Measurements from ENCODE around the gene BTBD7.

BTBD7 gene

DNA sequence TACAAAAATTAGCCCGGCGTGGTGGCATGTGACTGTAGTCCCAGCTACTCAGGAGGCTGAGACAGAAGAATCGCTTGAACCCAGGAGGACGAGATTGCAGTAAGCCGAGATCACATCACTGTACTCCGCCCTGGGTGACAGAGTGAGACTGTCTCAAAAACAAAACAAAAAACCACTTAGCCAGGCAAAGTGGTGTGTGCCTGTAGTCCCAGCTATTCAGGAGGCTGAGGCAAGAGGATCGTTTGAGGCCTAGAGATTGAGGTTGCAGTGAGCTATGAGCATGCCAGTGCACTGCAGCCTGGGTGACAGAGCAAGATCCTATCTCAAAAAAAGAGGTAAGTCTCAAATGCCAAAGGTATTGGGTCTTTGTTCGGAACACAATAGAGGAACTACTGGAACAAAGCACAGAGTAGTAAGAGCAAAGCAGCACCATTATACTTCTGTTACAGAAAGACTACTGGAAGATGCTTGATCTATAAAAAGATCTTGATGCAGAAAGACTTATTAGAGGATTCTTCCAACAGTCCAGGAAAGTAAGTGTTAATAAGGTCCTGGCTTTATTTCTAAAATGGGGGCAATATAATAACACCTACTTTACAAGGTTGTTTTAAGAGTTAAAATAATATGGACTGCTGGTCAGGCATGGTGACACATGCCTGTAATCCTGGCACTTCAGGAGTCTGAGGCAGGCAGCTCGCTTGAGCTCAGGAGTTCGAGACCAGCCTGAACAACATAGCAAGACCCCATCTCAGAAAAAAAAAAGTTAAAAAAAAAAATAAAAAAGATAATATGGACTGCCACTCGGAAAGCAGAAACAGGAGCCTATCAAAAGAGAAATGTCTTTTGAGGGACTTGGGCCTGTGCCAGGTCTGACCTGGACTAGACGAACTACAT, 29.9 kb downstream of the BTBD7 start:
- no peak for DNase-seq (ENCODE audit: low spot score)

DNA sequence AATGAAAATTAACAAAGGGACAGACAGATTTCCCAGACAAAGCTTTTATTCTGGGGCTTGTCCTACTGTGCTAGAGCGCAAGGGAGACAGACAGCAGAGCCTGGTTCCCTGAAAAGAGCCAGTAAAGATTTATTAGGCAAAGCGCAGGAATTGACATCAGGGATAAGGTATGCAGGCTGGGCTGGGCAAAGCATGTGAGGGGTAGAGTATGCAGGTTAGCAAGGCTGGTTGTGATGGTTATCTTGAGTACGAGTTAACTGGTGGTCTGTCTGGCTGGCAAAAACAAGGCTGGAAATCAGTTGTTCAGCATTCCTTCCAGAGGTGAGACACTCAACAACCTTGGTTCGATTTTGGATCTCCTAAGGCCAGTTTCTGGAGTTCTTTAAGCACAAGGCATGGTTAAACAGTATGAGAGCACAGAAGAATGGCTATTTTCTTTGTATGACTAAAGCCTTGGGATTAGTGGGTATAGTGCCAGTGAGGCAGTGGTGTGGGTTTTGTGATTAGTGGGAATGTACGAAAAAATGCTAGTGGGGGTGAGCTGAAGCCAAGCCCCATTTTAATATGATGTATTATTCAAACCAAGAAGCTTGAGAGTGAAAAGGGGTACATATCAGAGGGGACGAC, 30.9 kb downstream of the BTBD7 start:
- DNase-seq (ENCODE audit: low spot score): no peak

DNA sequence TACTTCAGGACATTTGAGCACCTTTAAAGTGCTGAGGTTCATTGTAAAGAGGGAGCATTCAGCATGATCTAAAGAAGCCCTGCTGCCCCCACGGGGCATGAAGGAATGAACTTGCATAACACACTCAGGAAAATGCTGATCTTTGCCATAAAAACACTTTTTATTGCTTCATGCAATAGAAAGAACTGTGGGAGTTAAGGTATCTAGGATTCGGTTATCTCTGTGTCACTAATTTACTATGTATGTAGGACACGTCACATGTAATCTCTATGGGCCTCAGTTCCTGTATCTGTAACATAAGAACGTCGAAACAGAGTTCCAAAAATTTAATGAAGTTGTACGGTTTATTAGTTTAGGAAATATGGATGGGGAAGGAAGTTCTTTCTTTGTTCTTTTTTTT, 33.0 kb downstream of the BTBD7 start:
- no peak for DNase-seq (ENCODE audit: low spot score)

GRCh38 chr14:93299416-93299815, 33.4 kb downstream of the BTBD7 start:
- no peak for DNase-seq (ENCODE audit: low spot score)

DNA sequence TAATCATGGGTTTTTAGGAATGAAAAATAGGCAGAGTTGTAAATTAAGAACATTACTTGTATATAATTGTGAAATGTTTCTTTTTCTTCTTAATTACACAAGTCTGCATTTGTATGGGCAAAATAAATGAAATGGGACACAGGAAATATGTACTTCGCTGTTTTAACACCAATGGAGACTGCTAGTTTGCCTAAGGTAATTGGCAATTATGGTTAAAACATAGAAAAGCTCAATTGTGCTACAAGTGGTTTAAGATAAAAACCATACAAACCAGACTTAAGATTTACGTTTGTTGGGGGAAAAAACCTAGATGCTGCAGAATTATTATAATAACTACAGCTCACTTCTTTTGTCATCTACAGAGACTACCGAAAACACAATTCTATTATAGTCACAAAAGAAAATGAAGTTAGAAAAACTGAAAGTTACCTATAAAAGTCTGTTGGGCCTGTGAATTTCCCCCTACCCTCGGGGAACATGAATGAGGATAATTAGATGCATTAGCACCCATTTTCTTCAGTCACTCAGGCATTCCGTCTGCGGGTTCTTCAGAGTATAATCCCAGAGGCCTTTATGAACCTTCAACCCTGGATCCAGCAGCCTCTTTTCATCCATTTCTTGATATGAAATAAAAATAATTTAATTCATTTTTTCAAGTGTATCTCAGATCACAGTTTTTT, 37.2 kb downstream of the BTBD7 start:
- no peak for DNase-seq (ENCODE audit: low spot score)

DNA sequence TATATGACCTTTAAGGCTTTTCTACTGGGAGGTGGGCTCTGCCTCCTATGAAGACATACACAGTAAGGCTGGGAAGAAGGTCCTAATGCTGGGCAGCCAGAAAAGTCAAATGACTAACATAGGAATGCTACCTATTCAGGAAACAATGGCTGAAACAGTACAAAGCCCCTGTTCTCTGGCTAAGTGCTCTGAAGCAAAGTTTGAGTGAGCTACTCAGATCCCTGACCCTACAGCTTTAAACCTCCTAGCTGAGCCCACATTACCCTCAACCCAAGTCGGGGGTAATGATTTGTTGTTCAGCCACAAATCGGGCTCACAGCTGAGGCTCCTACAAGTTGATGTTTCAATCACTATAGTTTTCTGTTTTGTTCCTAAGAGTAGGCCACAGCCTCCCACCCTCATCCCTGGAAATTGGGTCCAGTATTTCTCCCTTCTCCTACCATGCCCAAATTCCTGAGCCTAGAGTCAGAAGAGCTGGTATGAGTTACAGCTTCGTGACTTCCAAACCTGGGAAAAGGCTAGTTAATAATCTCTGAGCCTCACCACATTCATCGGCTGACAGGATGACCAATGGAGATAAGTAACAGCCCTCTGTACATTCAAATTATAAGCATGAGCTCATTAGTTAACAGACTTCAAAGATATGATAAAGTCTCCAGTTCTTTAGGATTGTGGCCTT, 46.5 kb downstream of the BTBD7 start:
- DNase-seq (ENCODE audit: low spot score): no peak

DNA sequence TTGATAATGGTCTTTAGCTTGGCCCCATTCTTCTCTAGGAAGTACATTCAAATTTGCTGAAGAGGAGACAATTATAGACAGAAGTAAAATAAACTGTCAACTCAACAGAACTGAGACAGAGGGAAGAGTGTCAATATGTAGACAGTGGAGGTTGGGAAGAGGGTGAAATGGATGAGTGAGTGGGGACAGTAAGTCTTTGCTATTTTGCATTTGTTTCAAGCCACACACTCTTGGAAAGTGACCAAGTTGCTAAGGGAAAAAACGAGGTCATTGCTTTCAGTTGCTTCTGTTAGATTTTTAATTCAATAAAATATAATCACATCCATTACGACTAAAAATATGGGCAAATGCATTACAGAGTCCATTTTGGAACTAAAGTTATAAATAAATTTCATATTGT, 47.8 kb downstream of the BTBD7 start:
- no peak for DNase-seq (ENCODE audit: low spot score)

GRCh38 chr14:93281937-93282336, 50.9 kb downstream of the BTBD7 start:
- no peak for DNase-seq (ENCODE audit: low spot score)

GRCh38 chr14:93280743-93281142, 52.1 kb downstream of the BTBD7 start:
- no peak for DNase-seq (ENCODE audit: low spot score)

DNA sequence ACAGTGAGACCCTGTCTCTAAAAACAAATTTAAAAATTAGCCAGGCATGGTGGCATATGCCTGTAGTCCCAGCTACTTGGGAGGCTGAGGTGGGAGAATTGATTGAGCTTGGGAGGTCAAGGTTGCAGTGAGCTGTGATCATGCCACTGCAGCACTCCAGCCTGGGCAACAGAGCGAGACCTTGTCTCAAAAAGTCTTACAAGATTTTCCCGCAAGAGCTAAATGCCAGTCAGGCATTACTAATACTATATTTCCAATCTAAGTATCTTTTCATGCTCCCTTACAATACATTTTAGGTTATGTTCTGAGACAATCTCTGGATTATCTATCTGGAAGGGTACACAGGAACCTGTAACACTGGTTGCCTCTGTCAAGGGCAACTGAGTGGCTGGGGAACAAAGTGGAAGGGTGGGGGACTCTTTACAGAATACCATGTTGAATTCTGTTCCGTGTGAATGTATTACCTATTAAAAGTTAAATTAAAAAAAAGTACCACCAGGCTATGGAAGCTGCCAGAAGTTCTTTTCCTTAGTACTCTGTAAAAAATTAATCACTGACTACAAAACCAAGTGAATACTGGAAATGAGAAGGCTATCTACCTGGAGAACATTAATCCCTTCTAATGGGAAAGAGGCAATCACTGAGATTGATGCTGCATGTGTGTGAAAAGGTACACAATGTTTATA, 56.7 kb downstream of the BTBD7 start:
- DNase-seq (ENCODE audit: low spot score): no peak

DNA sequence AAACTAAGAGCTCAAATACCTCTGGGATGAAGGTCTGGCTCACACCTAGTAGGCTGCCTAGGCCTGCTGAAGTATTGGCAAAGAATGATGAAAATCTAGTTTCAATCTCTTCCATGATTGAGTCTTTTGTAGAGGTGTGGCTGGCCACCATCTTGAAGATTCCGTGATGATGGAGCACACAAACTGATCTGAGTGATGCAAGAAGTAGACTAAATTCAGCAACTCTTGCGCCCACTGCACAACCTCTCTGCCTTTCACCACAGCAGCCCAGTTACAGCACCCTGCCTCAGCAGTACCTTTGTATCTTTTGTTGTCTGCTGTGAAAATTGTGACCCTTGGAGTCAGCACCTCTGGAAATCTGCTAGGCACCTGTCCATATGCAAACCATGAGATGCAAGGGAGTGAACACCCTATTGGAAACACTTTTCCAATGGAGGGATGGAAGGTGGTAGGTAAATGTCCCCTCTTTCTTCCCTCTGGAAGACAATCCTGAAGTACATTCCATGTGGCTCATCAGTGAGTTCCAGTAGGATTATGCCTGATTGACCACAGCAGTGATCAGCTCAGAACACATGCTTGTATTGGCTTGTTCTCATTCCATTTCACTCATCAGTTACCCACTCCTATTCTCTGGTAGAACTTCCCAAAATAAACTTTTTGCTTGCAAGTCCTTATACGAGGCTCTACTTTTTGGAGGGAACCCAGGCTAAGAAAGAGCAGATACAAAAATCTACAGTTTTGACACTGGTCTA, 58.6 kb downstream of the BTBD7 start:
- no peak for DNase-seq (ENCODE audit: low spot score)

- no peak for DNase-seq (ENCODE audit: low spot score)
Measured at GRCh38 chr14:93271111-93271510, 61.7 kb downstream of the BTBD7 start.

DNA sequence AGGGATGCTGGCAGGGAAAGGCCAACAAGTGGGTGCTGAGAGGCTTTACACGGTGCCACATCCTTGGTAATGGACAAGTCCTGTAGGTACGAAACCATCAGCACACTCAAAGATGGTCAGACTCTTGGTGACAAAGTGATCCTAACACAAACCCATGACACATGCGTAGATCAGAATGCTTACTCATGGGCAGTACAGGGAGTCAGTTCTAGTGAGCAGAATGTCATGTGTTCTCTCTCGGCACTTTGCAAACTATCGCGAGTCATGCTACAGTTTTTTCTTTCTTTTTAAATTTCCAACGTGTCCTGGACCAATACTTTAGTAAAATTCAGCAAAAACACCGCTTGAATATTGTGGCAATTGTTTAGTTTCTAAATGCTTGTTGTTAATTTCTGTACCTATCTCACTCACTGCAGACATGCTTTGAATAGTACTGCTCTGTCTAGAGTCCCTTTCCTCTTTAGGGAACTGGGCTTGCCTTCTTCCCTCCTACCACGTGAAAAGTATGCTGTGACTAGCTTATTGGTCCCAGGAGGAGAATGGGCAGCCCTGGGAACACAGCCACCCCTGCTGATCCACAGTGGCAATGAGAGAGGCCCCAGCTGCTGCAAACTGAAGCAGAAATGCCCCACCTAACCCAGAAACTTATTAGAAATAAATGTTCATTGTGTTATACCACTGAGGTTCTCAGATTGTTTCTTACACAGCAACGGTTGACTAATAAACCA, 63.3 kb downstream of the BTBD7 start:
- peak; percentile 23 for DNase-seq (ENCODE audit: low spot score)

DNA sequence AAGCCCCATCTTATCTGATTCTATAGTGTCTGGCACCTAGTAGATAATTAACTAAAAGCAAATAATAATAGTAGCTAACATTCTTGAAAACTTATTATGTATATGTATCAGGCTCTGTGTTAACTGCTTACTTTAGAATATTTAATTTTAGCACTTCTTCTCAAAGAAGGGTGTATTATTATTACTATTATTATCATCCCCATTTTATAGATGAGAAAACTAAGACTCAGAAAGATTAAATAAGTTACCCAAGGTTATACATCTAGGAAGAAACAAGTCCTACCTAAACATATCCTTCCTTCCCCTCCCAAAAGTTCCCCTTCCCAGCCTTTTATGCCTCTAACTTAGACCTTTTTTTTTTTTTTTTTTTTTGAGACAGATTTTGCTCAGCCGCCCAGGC, 64.4 kb downstream of the BTBD7 start:
- no peak for DNase-seq (ENCODE audit: low spot score)

- no peak for DNase-seq (ENCODE audit: low spot score)
Measured at GRCh38 chr14:93267149-93267711, 65.6 kb downstream of the BTBD7 start.

- DNase-seq (ENCODE audit: low spot score): peak; percentile 23
Measured at GRCh38 chr14:93266127-93266526, 66.7 kb downstream of the BTBD7 start.

DNA sequence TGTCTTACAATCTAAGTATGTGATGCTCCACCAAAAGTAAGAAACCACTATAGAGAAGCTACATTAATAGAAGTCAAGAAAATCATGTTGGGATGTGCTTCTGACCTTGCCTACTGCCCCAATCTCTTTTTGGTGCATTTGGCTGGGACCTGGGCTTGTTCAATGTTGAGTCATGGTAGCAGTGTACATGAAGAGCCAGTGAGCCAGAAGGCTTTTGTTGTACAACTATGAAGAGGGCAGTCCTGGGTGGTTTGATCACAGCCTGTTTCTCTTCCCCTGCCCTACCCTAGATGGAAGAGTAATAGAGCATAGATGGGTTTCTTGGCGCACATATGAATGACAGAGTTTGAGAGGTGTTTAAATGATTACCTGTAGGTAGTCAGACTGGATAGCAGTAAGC, 69.4 kb downstream of the BTBD7 start:
- DNase-seq (ENCODE audit: low spot score): no peak

- no peak for DNase-seq (ENCODE audit: low spot score)
Measured at GRCh38 chr14:93262446-93262845, 70.4 kb downstream of the BTBD7 start.

GRCh38 chr14:93249128-93249831, 83.6 kb downstream of the BTBD7 start:
- no peak for DNase-seq (ENCODE audit: low spot score)
